NCI-H446 (cell line): ENCODE data around the gene IDNK.
"Not testable (repeated sequence)": the region's sequence is repeated elsewhere in the genome, so short reads cannot be mapped to it uniquely, and the experiment has no call there.

Experiments used
- DNase-seq, 2 experiments: peaks; one replicate each; lab custom pipeline; 2025; lab: John Stamatoyannopoulos, UW

IDNK gene

GRCh38 chr9:83622939-83623678 lies at the start of gene IDNK:
TSS of gene IDNK (plus strand) at chr9:83623143. CDS start at chr9:83623172, 29 bp downstream.
- DNase-seq = peak; percentile 23 to 63

GRCh38 chr9:83574482-83574881 lies 48.5 kb upstream of the IDNK start:
- DNase-seq = no peak

GRCh38 chr9:83582029-83582428 lies 40.9 kb upstream of the IDNK start:
- no peak for DNase-seq

GRCh38 chr9:83583151-83584014 lies 39.6 kb upstream of the IDNK start:
- DNase-seq = peak in 1 of 2 experiments; percentile 27

GRCh38 chr9:83584995-83585394 lies 37.9 kb upstream of the IDNK start:
- no peak for DNase-seq

- no peak for DNase-seq
Measured at GRCh38 chr9:83588256-83588655, 34.7 kb upstream of the IDNK start.

GRCh38 chr9:83596899-83597504 lies 25.9 kb upstream of the IDNK start:
- DNase-seq = peak in 1 of 2 experiments; percentile 38

GRCh38 chr9:83598487-83598886 lies 24.5 kb upstream of the IDNK start:
- no peak for DNase-seq

GRCh38 chr9:83599071-83599470 lies 23.9 kb upstream of the IDNK start:
- no peak for DNase-seq

GRCh38 chr9:83601463-83601862 lies 21.5 kb upstream of the IDNK start:
- DNase-seq = no peak

GRCh38 chr9:83607620-83608019 lies 15.3 kb upstream of the IDNK start:
- not testable (repeated sequence) for DNase-seq

- DNase-seq = not testable (repeated sequence)
Measured at GRCh38 chr9:83613298-83613697, 9.6 kb upstream of the IDNK start.

GRCh38 chr9:83617299-83617698 lies 5.6 kb upstream of the IDNK start:
- no peak for DNase-seq

- peak in 1 of 2 experiments; percentile 30 for DNase-seq
Measured at GRCh38 chr9:83620841-83621636, 1.9 kb upstream of the IDNK start.

- DNase-seq = no peak
Measured at GRCh38 chr9:83622433-83622938, 457 bp upstream of the IDNK start.

- no peak for DNase-seq
Measured at GRCh38 chr9:83623679-83624076, 735 bp downstream of the IDNK start.

GRCh38 chr9:83625178-83625577 lies 2.2 kb downstream of the IDNK start:
- DNase-seq = no peak

GRCh38 chr9:83628540-83628939 lies 5.6 kb downstream of the IDNK start:
- no peak for DNase-seq

GRCh38 chr9:83629433-83630104 lies 6.6 kb downstream of the IDNK start:
- no peak for DNase-seq

- DNase-seq = no peak
Measured at GRCh38 chr9:83630938-83631457, 8.1 kb downstream of the IDNK start.

GRCh38 chr9:83633255-83633654 lies 10.3 kb downstream of the IDNK start:
- DNase-seq = no peak
